ENCODE data around the gene PLEKHG5.

PLEKHG5 gene

DNA sequence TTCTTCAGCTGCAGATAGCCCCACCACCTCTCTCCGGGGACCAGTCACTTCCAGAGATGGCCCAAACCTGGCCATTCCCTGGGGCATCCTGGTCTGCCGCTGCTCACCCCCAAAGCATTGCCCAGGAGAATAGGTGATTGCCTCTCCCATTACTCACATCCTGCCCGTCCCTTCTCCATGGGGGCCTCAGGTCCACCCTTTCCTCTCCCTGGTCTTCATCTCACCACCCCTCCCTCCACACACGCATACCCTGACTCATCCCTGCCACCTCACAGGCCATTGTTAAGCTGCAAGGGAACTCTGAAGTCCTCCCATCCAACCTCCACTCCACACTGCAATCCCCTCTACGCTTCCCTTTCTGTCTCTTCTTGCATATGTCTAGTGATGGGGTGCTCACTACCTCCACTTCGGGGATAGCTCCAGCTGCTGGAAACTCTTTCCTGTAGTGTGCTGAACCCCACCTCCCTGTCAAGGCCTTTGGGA lies at the start of gene PLEKHG5:
Gene PLEKHG5 (minus strand): TSS at position 188 of the 483 bp plus-strand sequence. CDS start 14,096 bp downstream, outside the sequence.
- DNase-seq (ENCODE audit: low spot score) = no peak

GRCh38 chr1:6538956-6539355 lies 47.5 kb upstream of the PLEKHG5 start:
- no peak for DNase-seq (ENCODE audit: low spot score)

DNA sequence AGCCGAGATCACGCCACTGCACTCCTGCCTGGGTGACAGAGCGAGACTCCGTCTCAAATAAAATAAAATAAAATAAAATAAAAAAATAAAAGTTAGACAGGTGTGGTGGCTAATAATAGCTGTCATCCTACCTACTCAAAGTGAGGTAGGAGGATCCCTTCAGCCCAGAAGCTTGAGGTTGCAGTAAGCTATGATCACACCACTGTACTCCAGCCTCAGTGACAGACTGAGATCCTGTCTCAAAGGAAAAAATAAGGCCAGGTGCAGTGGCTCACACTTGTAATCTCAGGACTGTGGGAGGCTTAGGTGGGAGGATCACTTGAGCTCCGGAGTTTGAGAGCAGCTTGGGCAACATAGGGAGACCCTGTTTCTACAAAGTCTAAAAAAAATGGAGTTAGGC lies 44.8 kb upstream of the PLEKHG5 start:
- no peak for DNase-seq (ENCODE audit: low spot score)

DNA sequence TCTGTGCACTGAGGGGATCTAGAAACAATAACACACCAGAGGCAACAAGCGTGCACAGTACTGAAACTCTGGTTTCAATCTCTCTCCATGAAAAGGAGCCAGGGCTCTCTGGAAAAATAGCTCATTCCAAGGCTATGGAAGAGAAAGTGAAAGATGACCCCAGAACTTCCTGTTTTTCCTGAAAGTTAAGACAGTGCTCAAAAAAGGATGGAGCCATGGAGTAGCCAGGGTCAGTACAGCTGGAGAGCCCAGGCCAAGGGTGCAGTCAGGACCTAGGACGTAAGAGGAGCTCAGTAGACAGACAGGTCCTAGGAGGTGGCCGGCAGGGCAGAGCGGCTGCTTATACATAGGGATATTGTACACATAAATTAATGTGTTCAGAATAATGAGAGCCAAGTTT lies 43.7 kb upstream of the PLEKHG5 start:
- no peak for DNase-seq (ENCODE audit: low spot score)

DNA sequence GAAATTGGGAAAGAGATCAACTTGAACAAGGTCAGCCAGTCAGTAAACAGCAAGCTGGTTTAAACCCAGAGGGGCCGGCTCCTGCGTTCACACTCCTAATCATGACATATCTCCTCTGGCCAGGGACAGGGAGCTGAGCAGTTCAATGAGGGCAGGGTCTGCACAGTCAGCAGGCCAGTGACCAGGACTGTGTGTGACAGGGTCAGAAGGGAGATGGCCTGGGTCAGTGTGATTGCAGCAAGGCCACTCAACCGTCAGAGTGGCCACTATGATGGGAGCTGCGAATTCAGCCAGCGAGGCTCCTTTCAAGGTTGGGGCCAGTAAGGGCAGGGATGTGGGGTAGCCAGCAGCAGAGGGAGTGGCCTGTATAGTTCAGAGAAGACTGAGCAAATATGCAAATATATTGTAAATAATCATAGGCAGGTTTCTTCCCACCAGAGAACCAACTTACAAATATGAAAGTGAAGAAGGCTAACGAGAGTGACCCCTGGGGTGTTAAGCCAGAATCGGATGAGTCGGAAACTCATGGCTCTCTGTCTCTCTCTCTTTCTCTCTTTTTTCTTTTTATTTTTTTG lies 42.9 kb upstream of the PLEKHG5 start:
- no peak for DNase-seq (ENCODE audit: low spot score)

GRCh38 chr1:6531996-6532395 lies 40.5 kb upstream of the PLEKHG5 start:
- DNase-seq (ENCODE audit: low spot score) = no peak

DNA sequence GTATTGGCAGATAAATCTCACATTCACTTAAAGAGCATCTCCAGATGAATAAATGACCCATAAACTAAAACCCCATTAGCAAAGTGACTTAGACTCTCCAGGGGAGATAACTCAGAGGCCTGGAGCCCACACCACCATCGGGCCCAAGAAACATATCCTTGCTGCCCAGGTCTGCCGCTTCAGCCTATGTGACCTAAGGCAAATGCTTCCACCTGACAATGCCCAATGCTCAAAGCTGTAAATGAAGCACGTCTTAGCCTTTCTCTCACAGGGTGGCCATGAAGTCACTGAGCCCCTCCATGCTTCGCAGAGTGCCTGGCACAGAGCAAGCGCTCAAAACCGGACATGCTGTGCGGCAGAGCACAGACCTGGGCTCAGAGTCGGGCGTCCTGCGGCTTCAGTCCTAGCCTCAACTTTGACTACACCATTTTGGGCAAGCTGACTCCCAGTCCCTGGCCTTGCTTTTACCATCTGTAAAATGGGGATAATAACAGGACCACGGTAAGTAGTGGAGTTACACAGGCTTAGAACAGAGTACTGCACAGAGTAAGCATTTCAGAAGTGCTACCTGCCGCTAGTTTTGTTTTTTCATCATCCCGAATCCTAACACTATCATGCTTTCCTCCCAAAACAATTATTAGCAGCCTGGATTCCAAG lies 39.2 kb upstream of the PLEKHG5 start:
- no peak for DNase-seq (ENCODE audit: low spot score)

DNA sequence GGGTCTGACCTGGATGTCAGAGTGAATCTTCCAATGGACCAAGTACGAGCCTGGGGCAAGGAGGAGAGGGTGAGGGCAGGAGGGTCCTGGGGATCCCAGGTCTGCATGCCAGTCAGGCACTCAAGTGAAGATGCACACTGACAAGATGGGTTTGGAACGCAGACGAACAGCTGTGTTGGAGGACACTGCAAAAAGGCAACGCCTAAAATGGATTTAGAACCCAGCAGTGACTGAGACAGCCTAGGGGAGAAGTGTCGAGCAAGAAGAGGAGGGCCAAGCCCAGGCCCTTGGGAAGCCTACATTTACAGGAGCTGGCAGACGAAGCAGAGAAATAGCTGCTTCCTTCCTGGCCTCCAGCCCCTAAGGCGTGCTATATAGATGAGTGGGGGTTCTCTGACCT lies 37.0 kb upstream of the PLEKHG5 start:
- DNase-seq (ENCODE audit: low spot score) = no peak

DNA sequence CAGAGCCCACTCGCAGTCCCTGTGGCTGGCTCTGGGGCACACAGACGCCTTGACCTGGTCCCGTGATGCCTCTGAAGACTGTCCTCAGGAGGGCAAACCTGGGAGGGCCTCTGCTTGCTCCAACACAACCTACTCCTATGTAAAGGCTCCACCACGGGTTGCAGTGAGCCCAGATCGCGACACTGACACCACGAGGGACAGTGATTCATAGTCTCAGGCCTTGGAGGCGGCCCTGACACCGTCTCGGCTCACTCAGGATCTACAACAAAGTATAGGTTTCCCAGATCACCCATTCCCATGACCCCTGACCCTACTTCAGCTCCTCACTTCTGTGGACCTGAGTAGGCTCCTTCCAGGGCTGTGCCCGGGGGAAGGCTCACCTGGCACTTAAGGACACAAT lies 34.8 kb upstream of the PLEKHG5 start:
- DNase-seq (ENCODE audit: low spot score) = no peak

DNA sequence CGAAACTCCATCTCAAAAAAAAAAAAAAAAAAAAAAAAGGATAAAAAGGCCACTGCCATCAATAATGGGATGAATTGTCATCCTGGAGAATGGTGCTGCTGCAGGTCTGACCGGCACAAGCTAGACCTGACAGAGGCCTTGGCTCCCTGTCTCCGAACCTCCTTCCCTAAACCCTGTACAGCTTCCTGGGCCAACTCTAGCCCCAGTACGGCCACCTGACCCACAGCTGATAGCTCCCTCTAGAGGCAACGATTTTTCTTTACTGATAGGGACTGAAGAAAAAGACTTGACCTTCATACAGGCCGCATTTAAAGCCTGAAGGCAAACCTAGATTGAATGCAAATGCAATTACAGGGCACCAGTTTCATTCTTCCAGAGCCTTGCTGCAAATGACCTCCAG lies 32.1 kb upstream of the PLEKHG5 start:
- peak; percentile 22 for DNase-seq (ENCODE audit: low spot score)

DNA sequence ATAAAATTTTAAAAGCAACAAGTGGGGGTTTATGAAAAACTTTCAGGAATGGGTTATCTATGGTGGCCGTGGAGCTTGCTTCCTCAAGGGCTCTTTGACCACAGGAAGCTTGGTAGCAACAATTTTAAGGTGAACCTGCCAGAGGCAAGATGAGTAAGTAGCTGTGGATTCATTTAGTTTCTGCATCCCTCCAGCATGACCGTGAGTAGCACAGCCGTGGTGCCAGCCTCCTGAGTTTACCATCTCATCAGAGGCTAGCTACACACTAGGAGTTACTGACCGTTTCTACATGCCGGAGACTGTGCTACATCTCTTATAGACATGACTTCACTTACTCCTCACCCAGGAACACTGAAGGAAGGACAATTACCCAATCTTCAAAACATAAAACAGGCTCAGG lies 30.1 kb upstream of the PLEKHG5 start:
- no peak for DNase-seq (ENCODE audit: low spot score)

- no peak for DNase-seq (ENCODE audit: low spot score)
These were observed 28.6 kb upstream of the PLEKHG5 start for GRCh38 chr1:6519935-6520671.

DNA sequence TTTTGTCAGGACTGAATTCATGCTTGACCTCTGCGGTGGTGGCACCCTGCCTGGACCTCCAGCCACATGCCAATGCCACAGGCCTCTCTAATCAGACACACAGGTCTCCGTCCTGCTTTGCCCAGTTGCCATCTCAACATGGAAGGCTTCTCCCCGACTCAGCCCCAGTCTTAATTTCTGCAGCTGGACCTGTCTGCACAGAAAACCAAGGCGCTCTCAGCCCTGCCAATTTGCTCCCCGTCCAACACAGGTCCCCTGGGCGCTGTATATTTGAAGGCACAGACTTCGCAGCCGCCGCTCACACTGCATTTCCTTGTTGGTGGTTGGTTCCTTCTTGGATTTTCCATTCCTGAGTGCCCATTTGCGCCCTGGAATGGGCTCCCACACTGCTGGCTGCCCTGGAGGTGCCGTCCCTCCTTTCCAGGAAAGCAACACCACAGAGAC lies 28.0 kb upstream of the PLEKHG5 start:
- DNase-seq (ENCODE audit: low spot score) = no peak

DNA sequence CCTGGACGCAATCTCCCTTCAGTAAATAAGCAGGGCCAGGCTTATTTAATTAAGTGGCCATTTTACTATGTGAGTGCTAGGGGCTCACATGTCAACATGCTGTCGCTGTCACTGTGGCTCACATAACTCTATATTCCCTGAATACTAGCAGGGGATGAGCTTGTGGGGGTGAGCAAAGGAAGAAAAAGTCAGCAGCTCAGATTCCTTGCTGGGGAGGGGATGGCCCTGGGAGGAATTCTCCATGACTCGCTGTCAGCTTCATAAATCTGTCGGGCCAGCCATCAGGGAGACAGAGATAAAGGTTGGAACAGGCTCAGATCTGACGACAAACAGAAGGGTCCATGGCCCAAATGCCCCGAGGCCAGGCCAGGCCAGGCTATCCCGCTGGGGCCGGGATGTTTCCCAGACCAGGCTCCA lies 26.0 kb upstream of the PLEKHG5 start:
- no peak for DNase-seq (ENCODE audit: low spot score)

DNA sequence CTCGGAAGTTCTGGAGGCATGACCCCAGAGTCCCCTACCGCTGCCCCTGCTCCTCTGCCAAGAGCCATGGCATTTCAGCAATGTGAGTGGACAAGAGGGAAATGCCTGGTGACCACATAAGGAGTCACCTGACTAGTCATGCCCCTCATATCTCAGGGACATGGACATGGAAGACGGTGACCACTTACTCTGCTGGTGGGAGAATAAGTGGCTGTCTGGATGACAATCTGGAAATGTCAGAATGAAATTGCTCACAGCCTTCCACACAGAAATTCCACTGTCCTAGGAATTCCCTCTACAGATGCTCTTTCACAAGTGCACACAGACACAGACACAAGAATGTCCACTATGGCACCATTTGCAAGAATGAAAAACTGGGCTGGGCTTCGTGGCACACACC lies 24.3 kb upstream of the PLEKHG5 start:
- DNase-seq (ENCODE audit: low spot score) = no peak

DNA sequence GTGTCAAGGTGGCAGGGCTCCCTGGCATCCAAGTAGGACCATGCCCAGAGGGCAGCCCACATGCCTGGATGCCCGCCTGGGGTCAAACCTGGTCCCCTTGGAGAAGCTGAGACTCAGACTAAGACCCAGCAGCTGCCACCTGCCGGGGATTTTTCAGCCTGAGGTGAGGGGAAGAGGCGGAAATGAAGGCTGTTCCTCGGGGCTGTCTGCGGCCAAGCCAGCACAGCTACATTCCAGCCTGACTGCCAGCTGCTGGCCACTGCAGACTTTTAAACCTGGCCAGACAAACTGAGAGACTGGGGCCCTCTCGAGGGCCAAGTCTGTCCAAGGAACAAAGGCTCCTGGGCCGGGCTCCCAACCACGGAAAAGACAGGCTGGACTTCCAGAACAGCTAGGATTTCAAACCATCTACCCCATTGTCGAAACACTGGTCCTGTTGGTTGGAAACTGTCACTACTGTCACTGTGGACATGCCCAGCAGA lies 21.9 kb upstream of the PLEKHG5 start:
- DNase-seq (ENCODE audit: low spot score) = no peak

GRCh38 chr1:6512908-6513280 lies 21.4 kb upstream of the PLEKHG5 start:
- no peak for DNase-seq (ENCODE audit: low spot score)

DNA sequence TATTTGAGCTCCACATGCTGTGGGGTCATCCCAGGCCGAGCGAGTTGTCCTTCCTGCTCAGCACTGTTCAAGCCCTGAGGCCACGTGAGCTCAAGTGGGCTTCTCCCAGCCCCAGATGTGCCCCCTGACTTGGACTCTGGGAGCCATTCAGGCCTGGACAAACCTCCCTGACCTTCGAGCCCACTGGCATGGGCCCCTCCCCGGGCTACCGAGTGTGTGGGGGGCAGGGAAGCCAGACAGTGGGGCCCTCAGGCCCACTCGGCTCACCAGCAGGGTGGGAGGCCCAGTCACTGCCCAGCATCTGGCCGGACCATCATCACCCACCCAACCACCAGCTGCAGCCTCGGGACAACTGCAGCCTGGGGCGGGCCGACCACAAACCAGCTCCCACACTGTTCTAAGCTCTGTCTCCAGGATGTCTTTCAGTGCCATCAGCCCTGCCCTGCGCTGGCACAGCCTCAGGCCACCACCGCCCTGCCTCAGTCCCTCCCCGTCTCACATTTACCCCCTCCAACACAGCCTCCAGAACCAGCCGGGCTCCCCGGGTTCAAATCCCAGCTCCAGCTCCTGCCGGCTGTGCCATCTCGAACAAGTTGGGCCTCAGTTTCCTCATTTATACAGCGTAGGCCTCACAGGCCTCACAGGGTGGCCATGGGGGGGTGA lies 20.9 kb upstream of the PLEKHG5 start:
- DNase-seq (ENCODE audit: low spot score) = no peak

DNA sequence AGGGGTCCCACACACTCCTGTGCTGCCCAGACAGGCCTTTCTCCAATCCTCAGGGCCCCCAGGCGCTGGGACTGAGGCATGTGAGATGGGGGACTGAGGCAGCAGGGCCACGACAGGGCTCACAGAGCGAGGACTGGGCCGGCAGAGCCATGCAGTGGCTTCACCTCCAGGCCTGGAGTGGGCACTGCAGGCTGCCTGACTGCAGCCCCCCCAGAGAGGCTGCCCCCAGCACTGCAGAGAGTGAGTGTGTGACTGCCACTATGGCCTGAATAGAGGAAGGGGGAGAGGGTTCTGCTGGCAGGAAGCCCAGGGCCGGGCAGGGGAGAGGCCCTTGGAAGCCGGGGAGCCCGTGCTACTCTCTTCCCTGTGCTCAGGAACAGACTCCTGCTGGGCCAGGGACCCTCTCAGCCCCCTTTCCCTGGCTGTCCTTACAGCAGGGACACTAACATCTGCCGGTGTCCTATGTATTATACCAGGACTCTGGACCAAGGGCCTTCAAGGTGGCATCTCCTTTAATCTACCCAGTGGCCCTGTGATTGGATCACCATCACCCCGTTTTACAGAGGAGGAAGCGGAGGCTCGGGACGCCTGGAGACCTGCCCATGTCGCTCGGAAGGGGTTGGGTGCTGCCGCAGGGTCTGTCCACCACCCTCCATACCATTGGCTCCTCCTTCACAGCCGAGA lies 20.2 kb upstream of the PLEKHG5 start:
- no peak for DNase-seq (ENCODE audit: low spot score)

DNA sequence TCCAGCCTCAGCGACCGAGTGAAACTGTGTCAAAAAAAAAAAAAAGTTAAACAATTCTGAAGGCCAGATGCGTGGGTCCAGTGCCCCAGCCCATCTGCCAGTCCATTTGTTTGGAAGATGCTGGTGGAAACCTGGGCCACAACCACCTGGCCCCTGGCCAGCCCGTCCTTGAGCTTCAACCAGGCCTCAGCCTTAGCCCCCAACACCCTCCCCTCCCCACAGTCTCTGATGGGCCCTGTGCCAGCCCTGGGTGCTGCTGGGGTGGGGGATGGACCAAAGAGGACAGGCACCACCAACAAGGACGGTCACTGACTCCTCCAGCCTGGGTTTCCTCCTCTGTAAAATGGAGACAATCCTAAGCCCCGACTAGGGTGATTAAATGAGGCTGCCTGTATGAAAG lies 19.6 kb upstream of the PLEKHG5 start:
- no peak for DNase-seq (ENCODE audit: low spot score)

GRCh38 chr1:6510493-6510892 lies 19.0 kb upstream of the PLEKHG5 start:
- DNase-seq (ENCODE audit: low spot score) = no peak

DNA sequence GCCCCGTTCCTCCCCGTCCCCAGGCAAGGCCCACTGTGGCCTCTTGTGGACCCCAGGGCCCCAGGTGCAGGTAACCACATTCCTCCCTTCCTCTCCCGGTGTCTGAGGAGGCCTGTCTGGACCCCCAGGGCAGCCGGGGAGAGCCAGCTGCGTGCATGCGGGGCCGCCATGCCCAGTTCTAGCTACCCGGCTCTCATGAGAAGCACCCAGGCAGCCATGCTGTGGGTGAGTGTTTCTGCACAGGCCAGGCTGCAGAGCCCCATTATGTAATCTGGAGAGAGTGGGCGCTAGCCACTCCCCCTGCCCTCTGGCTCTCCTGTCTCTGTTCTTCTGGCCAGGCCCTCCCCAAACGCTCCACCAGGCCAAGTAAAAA lies 18.4 kb upstream of the PLEKHG5 start:
- no peak for DNase-seq (ENCODE audit: low spot score)

Measured in hematopoietic multipotent progenitor cell treated with erythropoietin and hydrocortisone succinate and interleukin-3 and kit ligand, for 15 days (in vitro differentiated cells).